IMR-90 (cell line): ENCODE measurements around the gene SEC16A. TPM values are rescaled to one million over a fixed set of nuclear protein-coding genes. Genes with fewer than 3 reads are reported as not detected.
A peak's percentile ranks its signal among the peaks of the same experiment; 100 is the strongest.

Experiments
- ATAC-seq: fragments of 200-7000 bp; cut with Tn5 transposase; 2 replicates; pipeline ENCODE4 v1.9.1; 2020; ENCODE audit warnings: low read depth, mild to moderate bottlenecking, moderate library complexity
- BruUV-seq: library from RNA; stranded (reverse); fragments of 400-500 nt; replicated peaks from 2 replicates; lab custom pipeline; 2021; lab: Mats Ljungman, UMichigan
- CTCF ChIA-PET: fragments of 300-600 bp; formaldehyde crosslinking; extraction: SDS; loops from one replicate; lab custom pipeline; 2021; ENCODE audit warnings: antibody characterized with exemption; lab: Yijun Ruan, JAX
- POLR2A ChIA-PET: fragments of 300-600 bp; sonication (Branson Sonifier 250); formaldehyde crosslinking; loops from one replicate; lab custom pipeline; 2022; ENCODE audit warnings: antibody characterized with exemption; ENCODE audit not compliant: unreplicated experiment; lab: Charles Lee
- DNase-seq: peaks from one replicate; pipeline ENCODE4 v3.0.0; 2013
- H2AFZ ChIP-seq: replicated peaks from 2 replicates; pipeline ENCODE3; 2013; ENCODE audit warnings: low read length, mild to moderate bottlenecking; ENCODE audit not compliant: poor library complexity
- H2AK5ac ChIP-seq: 2 replicates; pipeline ENCODE4 v1.6.1; 2013; ENCODE audit warnings: low read depth, low read length, inconsistent platforms
- H2AK9ac ChIP-seq: replicated peaks from 2 replicates; pipeline ENCODE3; 2013; ENCODE audit warnings: mild to moderate bottlenecking, low read depth, low read length, moderate library complexity; ENCODE audit not compliant: poor library complexity
- H2BK120ac ChIP-seq: 2 replicates; pipeline ENCODE4 v1.6.1; 2013; ENCODE audit warnings: low read depth, low read length, inconsistent platforms
- H2BK15ac ChIP-seq: 3 replicates; pipeline ENCODE4 v1.6.1; 2013; ENCODE audit warnings: low read depth, low read length, inconsistent platforms
- H2BK20ac ChIP-seq: 2 replicates; pipeline ENCODE4 v1.6.1; 2013; ENCODE audit warnings: low read depth, mild to moderate bottlenecking, inconsistent platforms, low read length, moderate library complexity
- H2BK5ac ChIP-seq: 2 replicates; pipeline ENCODE4 v1.6.1; 2013; ENCODE audit warnings: mild to moderate bottlenecking, low read depth, low read length, inconsistent platforms; ENCODE audit not compliant: poor library complexity, severe bottlenecking
- H3K14ac ChIP-seq: replicated peaks from 2 replicates; pipeline ENCODE4 v1.6.1; 2013; ENCODE audit warnings: low read depth, low read length, inconsistent platforms
- H3K18ac ChIP-seq: 2 replicates; pipeline ENCODE4 v1.6.1; 2013; ENCODE audit warnings: low read depth, low read length, control low read depth
- H3K23ac ChIP-seq: 2 replicates; pipeline ENCODE4 v1.6.1; 2013; ENCODE audit warnings: low read depth, low read length, inconsistent platforms
- H3K27ac ChIP-seq: 2 replicates; pipeline ENCODE4 v1.5.1; 2013; ENCODE audit warnings: mild to moderate bottlenecking, control low read depth, low read length; ENCODE audit not compliant: insufficient read depth
- H3K27me3 ChIP-seq: 2 replicates; pipeline ENCODE4 v1.6.1; 2013; ENCODE audit warnings: low read length; ENCODE audit not compliant: control insufficient read depth, insufficient read depth
- H3K36me3 ChIP-seq: 2 replicates; pipeline ENCODE4 v1.6.1; 2013; ENCODE audit warnings: low read length, mixed read lengths; ENCODE audit not compliant: control insufficient read depth, insufficient read depth
- H3K4ac ChIP-seq: 2 replicates; pipeline ENCODE4 v1.6.1; 2013; ENCODE audit warnings: low read depth, low read length, inconsistent platforms
- H3K4me1 ChIP-seq: 2 replicates; pipeline ENCODE4 v1.6.1; 2013; ENCODE audit warnings: low read length, mixed read lengths; ENCODE audit not compliant: control insufficient read depth, insufficient read depth
- H3K4me2 ChIP-seq: 2 replicates; pipeline ENCODE4 v1.6.1; 2013; ENCODE audit warnings: low read depth, mild to moderate bottlenecking, control low read depth, low read length, moderate library complexity
- H3K4me3 ChIP-seq: 2 replicates; pipeline ENCODE4 v1.5.1; 2013; ENCODE audit warnings: low read depth, mild to moderate bottlenecking, control low read depth, low read length, moderate library complexity; ENCODE audit not compliant: insufficient read depth
- H3K56ac ChIP-seq: 2 replicates; pipeline ENCODE4 v1.6.1; 2013; ENCODE audit warnings: low read length, inconsistent platforms; ENCODE audit not compliant: insufficient read depth; ENCODE audit errors: extremely low read depth
- H3K79me1 ChIP-seq, 2 experiments: 2 replicates each; pipeline ENCODE4 v1.6.1; 2013; ENCODE audit warnings: low read length in 2 of 2, inconsistent platforms in 1 of 2, low read depth in 1 of 2
- H3K9ac ChIP-seq: 2 replicates; pipeline ENCODE4 v1.6.1; 2013; ENCODE audit warnings: low read depth, low read length, control low read depth
- H3K9me1 ChIP-seq: 2 replicates; pipeline ENCODE4 v1.6.1; 2013; ENCODE audit warnings: low read length, inconsistent platforms; ENCODE audit not compliant: insufficient read depth
- H3K9me3 ChIP-seq: 2 replicates; pipeline ENCODE4 v1.6.1; 2013; ENCODE audit warnings: low read length; ENCODE audit not compliant: control insufficient read depth, insufficient read depth
- H4K20me1 ChIP-seq: 2 replicates; pipeline ENCODE4 v1.6.1; 2013; ENCODE audit warnings: low read length, inconsistent platforms; ENCODE audit not compliant: insufficient read depth
- H4K5ac ChIP-seq: 2 replicates; pipeline ENCODE4 v1.6.1; 2013; ENCODE audit warnings: mild to moderate bottlenecking, low read depth, low read length, control low read depth
- H4K8ac ChIP-seq, 2 experiments: 2 replicates each; pipeline ENCODE4 v1.6.1; 2013; ENCODE audit warnings: low read depth in 2 of 2, low read length in 2 of 2, control low read depth in 1 of 2, inconsistent platforms in 1 of 2
- H4K91ac ChIP-seq: 2 replicates; pipeline ENCODE4 v1.6.1; 2013; ENCODE audit warnings: low read depth, low read length, inconsistent platforms; ENCODE audit not compliant: insufficient read depth
- ELK1 ChIP-seq: fragments of 150-350 bp; IDR thresholded peaks from 2 replicates; pipeline ENCODE4 v1.6.1; 2016; ENCODE audit warnings: low read depth, mild to moderate bottlenecking, low read length, moderate library complexity, borderline replicate concordance
- MAZ ChIP-seq: IDR thresholded peaks from 2 replicates; pipeline ENCODE4 v1.6.1; 2012; ENCODE audit warnings: low read depth, mild to moderate bottlenecking, low read length, improper control_type of control experiment, moderate library complexity, borderline replicate concordance
- MXI1 ChIP-seq: IDR thresholded peaks from 2 replicates; pipeline ENCODE4 v1.6.1; 2012; ENCODE audit warnings: low read depth, mild to moderate bottlenecking, low read length, moderate library complexity, borderline replicate concordance
- POLR2A ChIP-seq: IDR thresholded peaks from 2 replicates; pipeline ENCODE4 v1.6.1; 2012; ENCODE audit warnings: mild to moderate bottlenecking, low read depth, low read length
- RFX5 ChIP-seq: IDR thresholded peaks from 2 replicates; pipeline ENCODE4 v1.8.0; 2012; ENCODE audit warnings: low read depth, mild to moderate bottlenecking, low read length, moderate library complexity
- WGBS, 2 experiments: methylation state at CpG; one replicate each; pipeline versions ENCODE4 v1.1.5 to v1.1.7; 2013; ENCODE audit warnings: missing lambda C conversion rate in 2 of 2; ENCODE audit not compliant: insufficient read length in 1 of 2; ENCODE audit errors: extremely low coverage in 2 of 2; 5-methylcytosine and 5-hydroxymethylcytosine counted together
- dilution Hi-C: fragments of 300-500 bp; cut with HindIII; formaldehyde crosslinking; loops from one replicate; pipeline ENCODE4 v1.14.3; 2018; ENCODE audit warnings: low sequenced_read_pairs; ENCODE audit not compliant: unreplicated experiment
- in situ Hi-C: fragments of 300-500 bp; cut with MboI; formaldehyde crosslinking; loops from 3 replicates; pipeline ENCODE4 v1.14.3; 2019; ENCODE audit warnings: low sequenced_read_pairs, inconsistent platforms, mixed read lengths
- intact Hi-C: fragments of 100-400 bp; cut with micrococcal nuclease; formaldehyde crosslinking; loops from 2 replicates; pipeline ENCODE4 v1.10.0; 2022
- polyA plus RNA-seq, 3 experiments: library from polyadenylated mRNA; depleted of rRNA; stranded (reverse); fragments of >200 nt; gene quantifications; 2 replicates each; pipeline ENCODE4 v1.2.3, GENCODE V29; 2012; ENCODE audit warnings: low replicate concordance in 1 of 3
- total RNA-seq: library from RNA; depleted of rRNA; stranded (reverse); fragments of >200 nt; gene quantifications from 2 replicates; pipeline ENCODE4 v1.2.3, GENCODE V29; 2012

The SEC16A gene
- total and polyA plus RNA-seq, 2 of the 4 experiments (the other 2 are of a cell fraction): 12.2 to 48.1 TPM

DNA sequence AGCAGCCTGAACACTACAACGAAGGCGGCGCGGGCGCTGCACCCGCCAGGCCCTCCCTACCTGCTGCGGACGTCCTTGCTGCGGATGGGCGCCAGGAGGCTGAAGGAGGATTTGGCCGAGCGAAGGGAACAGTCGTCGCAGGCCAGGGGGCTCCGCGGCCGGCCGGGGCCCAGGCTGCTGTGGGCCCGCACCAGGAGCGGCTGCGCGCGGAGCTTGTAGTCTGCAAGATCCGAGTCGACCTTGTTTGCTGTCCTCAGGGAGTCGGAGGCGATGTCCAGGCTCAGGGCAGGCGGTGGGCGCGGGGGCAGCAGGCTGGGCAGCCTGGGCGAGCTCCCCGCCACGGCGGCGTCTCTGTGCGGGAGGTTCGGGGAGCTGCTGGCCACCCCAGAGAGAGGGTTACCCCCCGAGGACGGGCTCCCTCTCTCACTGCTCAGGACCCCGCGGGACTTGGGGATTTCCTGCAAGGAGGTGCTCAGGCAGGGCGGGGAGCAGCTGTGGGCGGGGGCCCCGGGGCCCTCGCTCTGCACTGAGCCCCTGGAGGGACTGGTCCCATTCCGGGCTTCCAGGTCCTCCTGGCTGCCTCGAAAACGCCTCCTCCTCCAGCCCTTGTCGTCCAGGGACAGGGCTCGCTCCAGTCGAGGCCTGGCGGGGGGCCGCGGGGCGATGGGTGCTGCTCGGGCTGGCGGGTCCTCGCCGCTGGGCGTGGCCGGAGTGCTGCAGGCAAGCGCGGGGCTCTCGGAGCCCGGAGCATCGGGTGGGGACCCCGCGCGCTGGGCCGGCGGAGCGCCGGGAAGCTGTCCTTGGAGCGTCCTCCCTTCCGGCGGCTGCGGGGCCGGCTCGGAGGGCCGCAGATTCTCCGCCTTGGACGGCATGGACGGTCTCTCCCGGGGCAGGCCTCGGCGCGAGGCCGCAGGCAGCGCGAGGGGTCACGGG is 44.0 kb downstream of the SEC16A start:
- peaks cover 8% of the 10 kb centered on the region; the same call in 1 of the 2 replicates for H3K9me1 ChIP-seq
- H3K4ac ChIP-seq: peak overlapping the region; percentile 55
- dilution Hi-C loops (no loop called here), intact Hi-C loops (loop anchor here (1.0 to 2.0 kb wide), 2 partner anchors 24 to 44 kb away; partner anchors contain the start of gene SEC16A), in situ Hi-C loops (no loop called here)
- peaks cover 7% of the 10 kb centered on the region for H3K4me1 ChIP-seq
- no peak overlapping the region for H2BK15ac ChIP-seq
- H2BK120ac ChIP-seq: no peak overlapping the region
- H4K91ac ChIP-seq: peak overlapping the region; percentile 21; the same call in 1 of the 2 replicates
- WGBS, 2 experiments: 2% methylated on average over 58 of the region's 91 CpGs; no CpG with 5 or more reads in 1 of the 2 experiments
- H4K8ac ChIP-seq: peak overlapping the region in 1 of 2 experiments; percentile 76; a peak in 1 of 4 replicates
- peak; percentile 11 for DNase-seq
- H3K23ac ChIP-seq: peak overlapping the region; percentile 92
- ChIA-PET POLR2A (no interaction called here), CTCF (interaction anchor here (1.1 kb wide), 1 partner anchor 37 kb away, joined by 3 read pairs; no protein-coding TSS in a partner anchor)
- peak overlapping the region; percentile 68 for H2BK5ac ChIP-seq
- peak overlapping the region; percentile 13; the same call in 1 of the 2 replicates for H3K56ac ChIP-seq
- ATAC-seq: peak; percentile 51
- peak overlapping the region; percentile 89 for H3K9ac ChIP-seq
- H2AFZ ChIP-seq: peak overlapping the region; percentile 93
- peak overlapping the region; percentile 66 for H2AK5ac ChIP-seq
- H3K4me3 ChIP-seq: peak overlapping the region; percentile 90
- peak overlapping the region; percentile 99 for H2AK9ac ChIP-seq
- H3K27ac ChIP-seq: peak overlapping the region; percentile 73
- no peak overlapping the region for H4K5ac ChIP-seq
- no TSS peak for BruUV-seq
- H3K14ac ChIP-seq: peak overlapping the region; percentile 66; the same call in 1 of the 2 replicates
- peaks cover 49% of the 10 kb centered on the region for H3K36me3 ChIP-seq
- H4K20me1 ChIP-seq: peaks cover 70% of the 10 kb centered on the region
- H3K79me1 ChIP-seq: peaks cover 6 to 68% of the 10 kb centered on the region in 2 experiments
- H3K27me3 ChIP-seq: no peaks in the 10 kb centered on the region
- TF ChIP-seq RFX5: no peak
- 0 out of 2 replicates have a peak, but pooled peaks have one; percentile 2 for TF ChIP-seq MAZ
- no peak; the same call in 1 of the 2 replicates for TF ChIP-seq POLR2A
- TF ChIP-seq MXI1: no peak
- no peak for TF ChIP-seq ELK1
- H3K9me3 ChIP-seq: no peaks in the 10 kb centered on the region
- H3K4me2 ChIP-seq: peak overlapping the region; percentile 87
- H3K18ac ChIP-seq: no peak overlapping the region
- no peak overlapping the region for H2BK20ac ChIP-seq
